Endothelial cell of umbilical vein (primary cell): Measurements from ENCODE around the gene MC1R. TPM values are rescaled to one million over a fixed set of nuclear protein-coding genes. Genes with fewer than 3 reads are reported as not detected.
A peak's percentile ranks its signal among the peaks of the same experiment; 100 is the strongest.

Source experiments
- BruUV-seq: library from RNA; stranded (reverse); fragments of 400-500 nt; replicated peaks from 2 replicates; lab custom pipeline; 2021; lab: Mats Ljungman, UMichigan
- CTCF ChIA-PET: fragments of 300-600, 350-600 bp; sonication (Branson Sonifier 250); formaldehyde crosslinking; loops from one replicate; lab custom pipeline; 2021; ENCODE audit warnings: antibody characterized with exemption, inconsistent platforms; lab: Charles Lee
- POLR2A ChIA-PET: fragments of 300-600, 350-600 bp; sonication (Branson Sonifier 250); formaldehyde crosslinking; loops from one replicate; lab custom pipeline; 2021; ENCODE audit warnings: antibody characterized with exemption, inconsistent platforms; lab: Charles Lee
- DNase-seq: peaks from one replicate; pipeline ENCODE4 v3.0.0-alpha.2; 2011; ENCODE audit warnings: low read depth, low spot score
- FAIRE-seq: peaks from 2 replicates; lab custom pipeline; 2011; peaks lifted over from hg19 to GRCh38; lab: Jason Lieb, UNC
- H2AFZ ChIP-seq: 2 replicates; pipeline ENCODE4 v1.6.0; 2012; ENCODE audit warnings: low read depth, low read length, control low read depth, inconsistent platforms
- H3K27ac ChIP-seq: 2 replicates; pipeline ENCODE4 v1.5.1; 2011; ENCODE audit warnings: low read depth, mild to moderate bottlenecking, control low read depth, low read length, moderate library complexity; ENCODE audit not compliant: insufficient read depth
- H3K27me3 ChIP-seq, 2 experiments: 2 replicates each; pipeline versions ENCODE4 v1.6.0 to v1.6.1; 2011; ENCODE audit warnings: low read length in 2 of 2, mixed read lengths in 1 of 2; ENCODE audit not compliant: control insufficient read depth in 2 of 2, insufficient read depth in 2 of 2
- H3K36me3 ChIP-seq, 2 experiments: 2 replicates in 1 of 2; 3 replicates in 1 of 2; pipeline ENCODE4 v1.5.1; 2011; ENCODE audit warnings: low read length in 2 of 2, mild to moderate bottlenecking in 1 of 2, moderate library complexity in 1 of 2; ENCODE audit not compliant: control insufficient read depth in 2 of 2, insufficient read depth in 2 of 2; ENCODE audit errors: extremely low read depth in 1 of 2
- H3K4me1 ChIP-seq: 3 replicates; pipeline ENCODE4 v1.5.1; 2011; ENCODE audit warnings: mild to moderate bottlenecking, low read length; ENCODE audit not compliant: control insufficient read depth, insufficient read depth; ENCODE audit errors: extremely low read depth
- H3K4me2 ChIP-seq: 2 replicates; pipeline ENCODE4 v1.6.1; 2011; ENCODE audit warnings: low read length, control low read depth, mixed read lengths; ENCODE audit not compliant: insufficient read depth
- H3K4me3 ChIP-seq, 3 experiments: fragments of 200-600 bp in 1 of 3; sonication (generic), shearing (Covaris generic) in 1 of 3; replicated peaks in 1 of 3; 2 replicates each; pipeline ENCODE4 v1.5.1; 2011 to 2016; ENCODE audit warnings: control low read depth in 3 of 3, low read length in 3 of 3, mild to moderate bottlenecking in 2 of 3, inconsistent platforms in 1 of 3, low read depth in 1 of 3, moderate library complexity in 1 of 3; ENCODE audit not compliant: insufficient read depth in 1 of 3
- H3K79me2 ChIP-seq: 2 replicates; pipeline ENCODE4 v1.6.0; 2012; ENCODE audit warnings: low read length, inconsistent platforms; ENCODE audit not compliant: control insufficient read depth, insufficient read depth
- H3K9ac ChIP-seq: replicated peaks from 2 replicates; pipeline ENCODE3; 2011; ENCODE audit warnings: low read length, control low read depth; ENCODE audit not compliant: insufficient read depth; ENCODE audit errors: extremely low read depth
- H3K9me1 ChIP-seq: replicated peaks from 3 replicates; pipeline ENCODE4 v1.6.0; 2011; ENCODE audit warnings: mild to moderate bottlenecking, low read length; ENCODE audit not compliant: control insufficient read depth, insufficient read depth; ENCODE audit errors: extremely low read depth
- H3K9me3 ChIP-seq: replicated peaks from 2 replicates; pipeline ENCODE4 v1.5.1; 2012; ENCODE audit warnings: low read length, inconsistent platforms; ENCODE audit not compliant: control insufficient read depth, insufficient read depth
- H4K20me1 ChIP-seq: replicated peaks from 2 replicates; pipeline ENCODE3; 2011; ENCODE audit warnings: mild to moderate bottlenecking, low read length; ENCODE audit not compliant: control insufficient read depth, insufficient read depth; ENCODE audit errors: extremely low read depth
- CTCF ChIP-seq, 2 donors: IDR thresholded peaks; 1 replicate in 1 of 2; 2 replicates in 1 of 2; pipeline ENCODE4 v1.5.1; 2011; ENCODE audit warnings: low read length in 2 of 2, mild to moderate bottlenecking in 2 of 2, moderate library complexity in 2 of 2, control low read depth in 1 of 2, inconsistent platforms in 1 of 2, low read depth in 1 of 2; ENCODE audit not compliant: insufficient read depth in 1 of 2; ENCODE audit errors: extremely low read depth in 1 of 2
- POLR2A ChIP-seq: IDR thresholded peaks from 2 replicates; pipeline ENCODE4 v1.6.1; 2012; ENCODE audit warnings: low read depth, mild to moderate bottlenecking, control low read depth, low read length
- dilution Hi-C: fragments of 300-500 bp; cut with MboI; formaldehyde crosslinking; loops from one replicate; pipeline ENCODE4 v1.15.0; 2019; ENCODE audit warnings: low sequenced_read_pairs; ENCODE audit not compliant: extremely low pct_ligation_motif_present
- intact Hi-C: fragments of 100-400 bp; cut with micrococcal nuclease; formaldehyde crosslinking; loops from one replicate; pipeline ENCODE4 v1.10.0; 2022
- polyA plus RNA-seq, 4 experiments: library from polyadenylated mRNA; depleted of rRNA in 3 of 4; stranded (reverse) in 3 of 4; unstranded in 1 of 4; fragments of >200 nt; gene quantifications; 2 replicates each; pipeline versions ENCODE4 v1.2.1 to v1.2.3, GENCODE V29; 2011 to 2012; ENCODE audit warnings: missing spikeins in 1 of 4
- total RNA-seq: library from RNA; stranded (reverse); gene quantifications from 2 replicates; pipeline ENCODE4 v1.2.3, GENCODE V29; 2021

MC1R gene
- total and polyA plus RNA-seq, 2 donors (not counting 3 experiments of a cell fraction or from before 2014, with no cell fraction given), result 4.0 to 4.9 TPM

GRCh38 chr16:89921131-89921701 lies 2.6 kb downstream of the MC1R start:
- Histone ChIP-seq H3K79me2 (peaks cover 2% of the 10 kb centered on the region), H3K4me2 (no peak overlapping the region), H3K9me1 (no peaks in the 10 kb centered on the region), H3K9me3 (no peaks in the 10 kb centered on the region), H3K27me3 (no peaks in the 10 kb centered on the region), H3K27ac (peak overlapping the region; percentile 99), H3K9ac (no peak overlapping the region), H2AFZ (no peak overlapping the region), H3K36me3 (no peaks in the 10 kb centered on the region), H3K4me3 (no peak overlapping the region), H3K4me1 (peaks cover 41% of the 10 kb centered on the region), H4K20me1 (no peaks in the 10 kb centered on the region)
- CTCF ChIA-PET, result interaction anchor here (1.1 to 2.2 kb wide), 3 partner anchors 11 to 99 kb away, joined by 6 to 24 read pairs (median 7); partner anchors contain the start of gene DBNDD1
- no TSS peak for BruUV-seq
- TF ChIP-seq CTCF (IDR thresholded peaks at IDR 0.05; ENCODE audit: extremely low read depth in 1 of 2, insufficient read depth in 1 of 2, low read depth in 1 of 2, low read length in 2 of 2) (no peak), POLR2A (no peak)
- intact Hi-C loops (loop anchor here (1.0 to 5.0 kb wide), 4 partner anchors 48 to 219 kb away; partner anchors contain the start of genes FANCA, SPATA2L, TCF25 and VPS9D1), dilution Hi-C loops (no loop called here)
- POLR2A ChIA-PET, result interaction anchor here (0.6 to 2.6 kb wide), 4 partner anchors 8 to 48 kb away, joined by 3 to 21 read pairs (median 4); partner anchors contain the start of gene TCF25
- FAIRE-seq (no peak), DNase-seq (no peak)
